ENCODE data around the gene RGS21. TPM values are rescaled to one million over a fixed set of nuclear protein-coding genes. Genes with fewer than 3 reads are reported as not detected.

Gene RGS21
- total and polyA plus RNA-seq, 2 donors (not counting 1 experiment from before 2014, with no cell fraction given), result not detected

DNA sequence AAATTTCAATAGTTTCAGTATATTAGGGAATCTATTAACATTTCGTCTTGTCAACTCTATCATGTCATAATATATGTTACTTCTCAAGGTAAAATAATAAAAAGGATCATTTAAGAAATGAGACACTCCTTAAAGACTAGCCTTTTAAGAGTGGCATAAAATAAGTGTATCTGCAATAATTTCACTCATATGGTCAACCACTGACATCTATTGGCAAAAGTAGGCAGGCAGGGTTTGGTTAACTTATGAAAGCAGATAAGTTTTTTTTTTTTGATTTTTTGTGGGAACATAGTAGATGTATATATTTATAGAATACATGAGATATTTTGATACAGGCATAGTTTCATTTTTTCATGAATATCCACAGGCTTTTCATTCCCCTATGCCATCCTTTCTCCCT is 5.5 kb upstream of the RGS21 start:
- Mint-ChIP-seq H3K27ac (no peak overlapping the region), H3K4me3 (no peak overlapping the region), H3K4me1 (no peaks in the 10 kb centered on the region), H3K27me3 (no peaks in the 10 kb centered on the region), H3K9me3 (ENCODE audit: insufficient read depth) (peaks cover 3% of the 10 kb centered on the region)
- peaks cover 0 to 11% (median 0%) of the 10 kb centered on the region in 3 donors for H3K9me3 ChIP-seq (ENCODE audit: control extremely low read depth in 1 of 3, control insufficient read depth in 2 of 3, insufficient read depth in 1 of 3, low read length in 2 of 3)
- no peak overlapping the region for H3K27ac ChIP-seq (ENCODE audit: low read length in 2 of 2)
- no CpG with 5 or more reads among the region's 1 CpG for WGBS (ENCODE audit: insufficient coverage)
- DNase-seq, result no peak
- no peaks in the 10 kb centered on the region for H3K4me1 ChIP-seq (ENCODE audit: control insufficient read depth in 2 of 2, insufficient read depth in 2 of 2, low read length in 2 of 2)
- H3K27me3 ChIP-seq (replicated peaks in 1 of 4; ENCODE audit: control extremely low read depth in 1 of 4, control insufficient read depth in 3 of 4, insufficient read depth in 4 of 4, low read length in 3 of 4), result no peaks in the 10 kb centered on the region
- H2AFZ ChIP-seq (ENCODE audit: insufficient read depth, low read depth, low read length, poor library complexity, severe bottlenecking), result no peak overlapping the region
- TF ChIP-seq EZH2 (IDR thresholded peaks at IDR 0.05; ENCODE audit: borderline replicate concordance, insufficient read depth, low read depth, low read length, poor library complexity, severe bottlenecking), result no peak
- TF ChIP-seq, protein P1, sequence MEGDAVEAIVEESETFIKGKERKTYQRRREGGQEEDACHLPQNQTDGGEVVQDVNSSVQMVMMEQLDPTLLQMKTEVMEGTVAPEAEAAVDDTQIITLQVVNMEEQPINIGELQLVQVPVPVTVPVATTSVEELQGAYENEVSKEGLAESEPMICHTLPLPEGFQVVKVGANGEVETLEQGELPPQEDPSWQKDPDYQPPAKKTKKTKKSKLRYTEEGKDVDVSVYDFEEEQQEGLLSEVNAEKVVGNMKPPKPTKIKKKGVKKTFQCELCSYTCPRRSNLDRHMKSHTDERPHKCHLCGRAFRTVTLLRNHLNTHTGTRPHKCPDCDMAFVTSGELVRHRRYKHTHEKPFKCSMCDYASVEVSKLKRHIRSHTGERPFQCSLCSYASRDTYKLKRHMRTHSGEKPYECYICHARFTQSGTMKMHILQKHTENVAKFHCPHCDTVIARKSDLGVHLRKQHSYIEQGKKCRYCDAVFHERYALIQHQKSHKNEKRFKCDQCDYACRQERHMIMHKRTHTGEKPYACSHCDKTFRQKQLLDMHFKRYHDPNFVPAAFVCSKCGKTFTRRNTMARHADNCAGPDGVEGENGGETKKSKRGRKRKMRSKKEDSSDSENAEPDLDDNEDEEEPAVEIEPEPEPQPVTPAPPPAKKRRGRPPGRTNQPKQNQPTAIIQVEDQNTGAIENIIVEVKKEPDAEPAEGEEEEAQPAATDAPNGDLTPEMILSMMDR (IDR thresholded peaks at IDR 0.05), result no peak
- POLR2A ChIA-PET, result no interaction called here
- no peak overlapping the region for H3K4me3 ChIP-seq (ENCODE audit: control extremely low read depth in 1 of 5, extremely low read depth in 1 of 5, insufficient read depth in 1 of 5, low read depth in 2 of 5, low read length in 4 of 5)
- no peaks in the 10 kb centered on the region for H3K79me2 ChIP-seq (ENCODE audit: control insufficient read depth, insufficient read depth, low read length)
- intact Hi-C loops (cut with micrococcal nuclease), result no loop called here
- CTCF ChIA-PET, result no interaction called here
- no peaks in the 10 kb centered on the region for H3K36me3 ChIP-seq (replicated peaks in 1 of 2; ENCODE audit: control extremely low read depth in 1 of 2, control insufficient read depth in 1 of 2, extremely low read depth in 1 of 2, insufficient read depth in 2 of 2, low read length in 1 of 2)
- no peak for ATAC-seq (ENCODE audit: low read depth)
- no peaks in the 10 kb centered on the region for H4K20me1 ChIP-seq (ENCODE audit: control insufficient read depth, insufficient read depth, low read length, poor library complexity, severe bottlenecking)
- no peak overlapping the region for H3K4me2 ChIP-seq (replicated peaks; ENCODE audit: low read depth, low read length, poor library complexity, severe bottlenecking)
- no peak overlapping the region for H3K9ac ChIP-seq (ENCODE audit: low read length)

GRCh38 chr1:192327997-192328396 is 11.2 kb downstream of the RGS21 start:
- Histone ChIP-seq H3K4me3 (ENCODE audit: control extremely low read depth in 1 of 5, extremely low read depth in 1 of 5, insufficient read depth in 1 of 5, low read depth in 2 of 5, low read length in 4 of 5) (no peak overlapping the region), H3K27me3 (replicated peaks in 1 of 4; ENCODE audit: control extremely low read depth in 1 of 4, control insufficient read depth in 3 of 4, insufficient read depth in 4 of 4, low read length in 3 of 4) (no peaks in the 10 kb centered on the region), H3K4me2 (replicated peaks; ENCODE audit: low read depth, low read length, poor library complexity, severe bottlenecking) (no peak overlapping the region), H3K27ac (ENCODE audit: low read length in 2 of 2) (no peak overlapping the region), H3K4me1 (ENCODE audit: control insufficient read depth in 2 of 2, insufficient read depth in 2 of 2, low read length in 2 of 2) (no peaks in the 10 kb centered on the region), H4K20me1 (ENCODE audit: control insufficient read depth, insufficient read depth, low read length, poor library complexity, severe bottlenecking) (no peaks in the 10 kb centered on the region), H3K9me3 (ENCODE audit: control extremely low read depth in 1 of 3, control insufficient read depth in 2 of 3, insufficient read depth in 1 of 3, low read length in 2 of 3) (no peaks in the 10 kb centered on the region), H3K9ac (ENCODE audit: low read length) (no peak overlapping the region), H2AFZ (ENCODE audit: insufficient read depth, low read depth, low read length, poor library complexity, severe bottlenecking) (no peak overlapping the region), H3K36me3 (replicated peaks in 1 of 2; ENCODE audit: control extremely low read depth in 1 of 2, control insufficient read depth in 1 of 2, extremely low read depth in 1 of 2, insufficient read depth in 2 of 2, low read length in 1 of 2) (no peaks in the 10 kb centered on the region), H3K79me2 (ENCODE audit: control insufficient read depth, insufficient read depth, low read length) (no peaks in the 10 kb centered on the region)
- ChIA-PET CTCF (interaction anchor here (0.5 kb wide), 1 partner anchor 1958 kb away, joined by 3 read pairs; no protein-coding TSS in a partner anchor), POLR2A (no interaction called here)
- DNase-seq (no peak), ATAC-seq (ENCODE audit: low read depth) (no peak)
- WGBS (ENCODE audit: insufficient coverage), result 100% methylated on average over 1 of the region's 6 CpGs
- TF ChIP-seq, protein P1 (IDR thresholded peaks at IDR 0.05), result no peak
- no peak for TF ChIP-seq EZH2 (IDR thresholded peaks at IDR 0.05; ENCODE audit: borderline replicate concordance, insufficient read depth, low read depth, low read length, poor library complexity, severe bottlenecking)
- intact Hi-C loops (cut with micrococcal nuclease), result no loop called here
- Mint-ChIP-seq H3K4me3 (no peak overlapping the region), H3K27ac (no peak overlapping the region), H3K27me3 (no peaks in the 10 kb centered on the region), H3K9me3 (ENCODE audit: insufficient read depth) (no peaks in the 10 kb centered on the region), H3K4me1 (no peaks in the 10 kb centered on the region)
